ENCODE data around the gene GABBR2.
"Not testable (repeated sequence)": the region's sequence is repeated elsewhere in the genome, so short reads cannot be mapped to it uniquely, and the experiment has no call there.

The GABBR2 gene

DNA sequence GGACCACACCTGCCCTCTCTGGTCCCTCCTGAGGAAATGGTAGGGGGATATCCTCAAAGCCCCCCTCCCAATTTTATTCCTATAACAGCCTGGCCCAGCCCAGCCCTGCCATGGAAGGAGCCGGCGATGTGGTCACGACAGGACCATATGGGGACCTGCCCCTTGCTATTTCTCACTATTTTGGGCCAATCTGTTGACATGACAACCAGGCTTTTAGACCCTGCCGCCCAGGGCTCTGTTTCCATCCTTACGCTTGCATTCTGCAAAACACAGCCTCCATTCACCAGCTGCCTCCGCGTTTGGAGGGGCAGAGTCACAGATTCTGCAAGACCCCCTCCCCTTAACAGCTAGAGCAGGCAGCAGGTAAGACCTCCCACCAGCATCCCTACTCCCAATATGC, 112.2 kb downstream of the GABBR2 start:
- no peak for DNase-seq (ENCODE audit: low read depth in 2 of 2)

DNA sequence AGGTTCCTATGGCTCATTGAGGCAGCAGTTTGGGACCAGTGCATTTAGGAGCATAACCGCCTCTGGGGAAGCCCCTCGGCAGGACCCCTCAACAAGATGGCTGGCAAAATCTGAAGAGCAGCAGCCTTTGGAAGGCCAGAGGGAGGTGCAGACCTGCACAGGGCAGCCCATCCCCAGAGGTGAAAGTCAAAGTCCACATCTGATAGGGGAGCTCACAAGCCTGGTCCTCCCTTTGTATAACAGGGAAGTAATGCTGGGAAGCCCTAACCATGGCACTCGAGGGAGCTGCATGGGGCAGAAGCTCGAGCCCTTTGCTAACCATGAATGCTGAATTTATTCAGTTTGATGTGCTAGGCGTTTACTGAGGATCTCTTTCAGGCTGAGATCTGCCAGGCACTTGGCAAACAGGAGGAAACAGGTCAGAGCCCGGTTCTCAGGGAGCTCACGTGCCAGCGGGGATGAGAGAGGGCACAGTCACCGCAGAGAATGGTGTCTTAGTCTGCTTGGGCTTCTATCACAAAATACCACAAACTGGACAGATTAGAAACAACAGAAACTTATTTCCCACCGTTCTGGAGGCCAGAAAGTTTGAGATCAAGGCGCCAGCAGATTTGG, 114.1 kb downstream of the GABBR2 start:
- no peak for DNase-seq (ENCODE audit: low read depth in 2 of 2)

DNA sequence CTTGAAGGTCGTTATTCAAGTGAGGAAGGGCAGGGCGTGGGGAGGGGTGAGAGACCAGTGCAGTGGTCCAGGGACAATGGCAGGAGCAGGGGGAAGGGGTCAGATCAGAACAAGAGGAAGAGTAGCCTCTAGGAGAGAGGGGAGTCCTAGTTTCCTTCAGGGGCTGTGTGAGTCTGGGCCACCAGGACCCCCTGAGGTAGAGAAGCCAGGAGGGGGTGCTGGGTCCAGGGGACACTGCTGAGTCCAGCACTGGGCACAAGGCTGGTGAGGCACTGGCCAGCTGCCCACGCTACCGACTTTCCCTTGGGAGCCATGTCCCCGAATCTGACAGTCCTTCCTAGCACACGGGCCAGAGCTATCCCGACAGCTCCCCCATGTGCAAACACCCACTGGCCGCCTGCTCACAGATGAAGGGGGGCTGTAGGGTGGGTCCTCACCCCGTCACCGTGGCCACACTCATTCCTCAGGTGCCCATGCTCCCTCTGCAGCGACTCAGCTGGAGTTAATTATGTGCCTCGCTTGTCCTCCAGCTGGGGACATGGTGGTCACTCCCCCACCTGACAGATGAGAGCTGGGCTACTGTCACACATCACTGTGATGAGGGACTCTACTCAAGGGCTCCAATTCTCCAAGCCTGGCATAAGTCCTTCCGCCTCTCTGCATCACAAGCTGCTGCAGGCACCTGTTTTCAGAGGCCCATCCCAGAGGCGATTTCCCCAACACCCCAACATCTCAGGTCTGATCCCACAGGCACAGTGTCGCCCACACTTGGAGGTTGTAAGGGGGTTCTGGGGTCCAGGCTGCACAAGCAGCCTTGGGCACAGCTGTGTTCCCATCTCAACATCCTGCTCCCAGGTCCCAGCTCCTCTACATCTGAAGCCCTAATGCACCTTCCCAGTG, 115.1 kb downstream of the GABBR2 start:
- DNase-seq (ENCODE audit: low read depth in 2 of 2), result no peak

DNA sequence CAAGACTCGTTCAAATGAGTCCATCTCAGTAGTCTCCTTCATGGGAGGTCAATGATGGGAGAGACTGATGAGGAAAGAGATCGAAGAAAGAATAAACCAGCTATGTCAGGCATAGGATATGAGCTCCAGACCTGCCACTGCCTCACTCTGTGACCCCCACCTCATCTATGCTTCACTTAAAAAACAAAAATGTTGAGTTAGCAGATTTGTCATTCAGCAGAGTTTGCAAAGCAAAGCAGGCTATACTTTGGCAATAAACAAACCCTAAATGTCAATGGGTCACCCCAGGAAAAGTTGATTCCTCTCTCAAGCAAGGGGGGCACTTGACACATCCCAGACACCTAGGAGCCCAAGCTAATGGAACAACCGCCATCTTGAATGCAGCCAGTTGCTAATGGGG, 117.0 kb downstream of the GABBR2 start:
- DNase-seq (ENCODE audit: low read depth in 2 of 2), result no peak

DNA sequence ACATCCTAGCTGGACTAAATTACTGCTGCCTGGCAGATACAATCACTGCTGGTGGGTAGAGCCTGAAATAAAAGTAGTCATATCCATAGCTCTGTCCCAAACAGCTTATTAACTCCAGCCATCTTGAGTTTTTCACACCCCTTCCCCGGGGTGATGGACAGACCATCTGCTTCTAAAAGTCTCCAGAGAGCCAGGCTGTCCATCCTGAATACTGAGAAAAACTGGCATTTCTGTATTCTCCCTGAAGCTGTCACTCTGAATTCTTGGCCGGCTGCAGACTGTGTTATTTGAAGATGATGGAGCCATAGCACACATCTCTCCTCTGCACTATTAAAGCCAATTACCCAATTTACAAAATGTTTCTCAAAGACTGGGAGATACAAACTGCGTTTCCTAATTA, 118.6 kb downstream of the GABBR2 start:
- DNase-seq (ENCODE audit: low read depth in 2 of 2), result no peak

DNA sequence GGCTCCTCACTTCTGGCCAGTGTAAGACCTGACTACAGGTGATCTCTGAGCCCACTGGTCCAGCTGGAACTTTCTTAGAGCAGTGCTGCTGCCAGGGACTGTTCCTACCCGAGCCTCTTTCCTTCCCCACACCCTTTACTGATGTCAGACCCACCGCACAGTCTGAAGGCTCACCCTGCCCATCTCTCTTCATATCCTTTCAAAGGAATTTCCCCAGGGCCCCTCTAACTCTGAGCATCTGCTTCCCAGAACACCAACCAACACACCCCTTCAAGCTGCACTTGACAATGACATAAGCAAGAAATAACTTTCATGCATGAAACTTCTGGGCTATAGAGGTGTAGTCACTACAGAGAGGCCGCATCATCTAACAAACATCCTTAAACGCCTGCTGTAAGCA, 119.6 kb downstream of the GABBR2 start:
- no peak for DNase-seq (ENCODE audit: low read depth in 2 of 2)

DNA sequence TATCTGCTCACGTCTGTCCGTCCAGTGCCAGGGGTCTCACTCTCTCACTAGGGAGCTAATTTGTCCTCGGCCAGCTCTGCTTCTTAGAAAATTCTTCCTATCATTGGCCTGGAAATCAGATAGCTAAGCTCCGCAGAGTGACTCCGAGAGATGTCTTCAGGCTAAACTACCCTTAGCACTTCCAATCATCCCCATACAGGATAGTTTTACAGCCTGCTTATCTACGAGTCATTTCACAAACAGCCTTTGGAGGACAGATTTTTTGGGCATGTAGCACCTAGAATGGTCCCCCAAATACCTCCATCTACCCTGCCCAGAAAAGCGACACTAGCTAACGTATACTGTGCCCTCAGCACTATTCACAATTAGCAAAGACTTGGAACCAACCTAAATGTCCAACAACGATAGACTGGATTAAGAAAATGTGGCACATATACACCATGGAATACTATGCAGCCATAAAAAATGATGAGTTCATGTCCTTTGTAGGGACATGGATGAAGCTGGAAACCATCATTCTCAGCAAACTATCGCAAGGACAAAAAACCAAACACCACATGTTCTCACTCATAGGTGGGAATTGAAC, 123.8 kb downstream of the GABBR2 start:
- DNase-seq (ENCODE audit: low read depth in 2 of 2), result not testable (repeated sequence)

DNA sequence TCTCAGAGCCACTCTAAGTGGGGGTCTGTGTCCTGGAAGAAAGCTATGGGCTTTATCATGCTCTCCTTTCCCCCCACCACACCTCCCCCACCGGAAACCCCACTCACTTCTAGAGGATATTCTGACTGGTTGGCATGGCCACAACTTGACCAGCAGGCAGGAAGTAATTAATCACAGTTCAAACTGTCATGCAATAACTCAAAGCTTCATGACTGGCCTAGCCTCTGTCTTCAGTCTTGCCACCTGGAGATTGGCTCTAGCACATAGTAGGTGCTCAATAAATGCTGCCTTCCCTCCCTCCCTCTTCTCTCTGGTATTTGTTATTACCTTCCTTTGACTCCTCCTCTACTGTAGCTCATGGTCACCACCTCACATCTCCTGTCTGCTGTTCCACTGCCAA, 124.7 kb downstream of the GABBR2 start:
- no peak for DNase-seq (ENCODE audit: low read depth in 2 of 2)

DNA sequence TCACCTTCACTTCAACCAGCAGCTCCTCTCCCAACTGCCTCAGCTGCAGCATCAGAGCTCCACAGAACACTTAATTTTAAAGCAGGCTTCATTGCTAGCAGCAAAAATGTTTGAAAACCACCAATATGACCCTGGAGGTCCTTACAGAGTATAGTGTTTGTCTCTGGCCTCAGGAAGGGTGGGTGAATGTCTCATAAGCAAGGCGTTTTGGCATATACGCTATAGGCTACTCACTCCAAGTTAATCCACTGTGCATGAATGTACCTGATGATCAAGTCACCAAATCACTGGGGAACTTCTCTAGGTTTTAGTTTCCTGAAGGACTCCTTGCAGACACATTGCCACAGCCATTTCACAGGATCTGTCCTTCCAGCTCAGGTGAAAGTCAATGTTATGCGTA, 125.3 kb downstream of the GABBR2 start:
- no peak for DNase-seq (ENCODE audit: low read depth in 2 of 2)

DNA sequence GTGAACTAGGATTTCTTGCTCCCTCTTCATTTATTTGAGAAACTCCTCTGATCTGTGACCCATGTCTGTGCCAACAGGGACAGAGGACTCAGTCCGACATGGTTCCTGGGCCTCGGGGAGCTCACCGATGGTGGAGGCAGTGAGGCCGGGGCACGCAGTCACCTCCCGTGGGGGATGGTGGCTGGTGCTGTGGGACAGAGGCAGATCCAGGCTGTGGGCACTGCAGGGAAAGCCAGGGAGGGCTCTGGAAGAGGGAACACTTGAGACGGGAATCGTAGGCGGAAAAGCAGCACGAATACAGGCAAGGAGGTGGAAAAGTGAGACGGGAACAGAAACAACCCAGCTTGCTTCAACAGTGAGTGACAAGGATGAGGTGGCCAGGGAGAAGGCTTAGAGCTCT, 127.8 kb downstream of the GABBR2 start:
- DNase-seq (ENCODE audit: low read depth in 2 of 2), result no peak

DNA sequence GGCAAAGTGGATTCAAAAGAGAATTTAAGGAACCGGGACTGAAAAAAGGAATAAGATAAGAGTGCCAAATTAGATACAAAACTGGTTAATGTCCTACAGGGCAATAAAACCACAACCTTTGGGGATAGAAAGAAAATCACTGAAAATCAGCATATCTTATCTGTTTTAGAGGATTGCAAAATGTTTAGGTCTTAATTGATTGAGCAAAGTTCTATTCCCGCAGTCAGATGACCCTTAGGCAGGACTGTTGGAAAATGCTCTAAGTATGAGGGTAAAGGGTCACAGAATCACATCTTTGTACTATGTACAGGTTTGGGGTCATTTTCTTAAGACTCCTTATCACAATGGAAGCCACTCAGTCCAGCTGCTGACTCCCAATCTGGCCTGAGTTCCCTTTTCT, 129.0 kb downstream of the GABBR2 start:
- DNase-seq (ENCODE audit: low read depth in 2 of 2), result no peak

DNA sequence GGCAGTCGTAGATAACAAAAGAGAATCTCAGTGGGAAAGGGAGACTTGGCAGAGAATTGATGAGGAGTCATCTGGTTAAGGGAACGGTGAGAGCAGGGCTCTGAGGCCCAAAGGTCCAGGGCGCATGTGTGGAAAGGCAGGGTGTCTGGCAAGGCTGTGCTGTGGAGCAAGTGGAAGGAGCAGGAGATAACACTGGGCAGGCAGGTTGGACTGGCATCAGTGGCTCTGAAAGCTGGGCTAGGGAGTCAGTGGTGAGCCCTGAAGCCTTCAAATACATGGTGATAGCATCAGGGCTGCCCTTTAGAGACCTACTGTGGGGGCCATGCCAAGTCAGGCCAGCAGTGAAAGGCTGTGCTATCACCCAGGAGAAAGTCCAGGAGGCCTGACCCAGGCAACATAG, 131.3 kb downstream of the GABBR2 start:
- DNase-seq (ENCODE audit: low read depth in 2 of 2), result no peak

DNA sequence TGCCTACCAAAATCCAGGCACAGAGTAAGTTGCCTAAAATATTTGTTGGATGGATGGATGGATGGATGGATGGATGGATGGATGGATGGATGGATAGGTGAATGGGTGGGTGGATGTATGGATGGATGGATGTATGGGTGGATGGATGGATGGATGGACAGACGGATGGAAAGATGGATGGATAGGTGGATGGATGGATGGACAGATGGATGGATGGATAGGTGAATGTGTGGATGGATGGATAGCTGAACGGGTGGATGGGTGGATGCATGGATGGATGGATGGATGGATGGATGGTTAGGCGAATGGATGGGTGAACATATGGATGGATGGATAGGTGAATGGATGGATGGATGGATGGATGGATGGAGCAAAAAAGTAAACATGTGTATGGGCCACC, 131.9 kb downstream of the GABBR2 start:
- no peak for DNase-seq (ENCODE audit: low read depth in 2 of 2)

DNA sequence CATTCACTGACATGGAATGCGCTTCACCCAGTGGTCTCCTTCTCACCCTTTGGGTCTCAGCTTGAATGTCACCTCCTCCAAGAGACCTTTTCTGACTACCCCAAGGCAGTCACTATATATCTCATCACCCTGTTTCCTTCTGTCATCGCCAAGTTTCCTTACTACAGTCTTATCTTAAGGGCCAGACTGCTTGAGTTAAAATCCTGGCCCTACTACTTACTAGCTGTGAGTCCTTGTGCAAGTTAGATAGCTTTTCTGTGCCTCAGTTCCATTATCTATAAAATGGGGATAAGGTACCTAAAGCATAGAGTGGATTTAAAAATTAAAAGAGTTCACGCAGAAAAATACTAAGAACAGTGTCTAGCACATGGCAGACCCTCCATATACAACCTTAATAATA, 132.4 kb downstream of the GABBR2 start:
- DNase-seq (ENCODE audit: low read depth in 2 of 2), result no peak

DNA sequence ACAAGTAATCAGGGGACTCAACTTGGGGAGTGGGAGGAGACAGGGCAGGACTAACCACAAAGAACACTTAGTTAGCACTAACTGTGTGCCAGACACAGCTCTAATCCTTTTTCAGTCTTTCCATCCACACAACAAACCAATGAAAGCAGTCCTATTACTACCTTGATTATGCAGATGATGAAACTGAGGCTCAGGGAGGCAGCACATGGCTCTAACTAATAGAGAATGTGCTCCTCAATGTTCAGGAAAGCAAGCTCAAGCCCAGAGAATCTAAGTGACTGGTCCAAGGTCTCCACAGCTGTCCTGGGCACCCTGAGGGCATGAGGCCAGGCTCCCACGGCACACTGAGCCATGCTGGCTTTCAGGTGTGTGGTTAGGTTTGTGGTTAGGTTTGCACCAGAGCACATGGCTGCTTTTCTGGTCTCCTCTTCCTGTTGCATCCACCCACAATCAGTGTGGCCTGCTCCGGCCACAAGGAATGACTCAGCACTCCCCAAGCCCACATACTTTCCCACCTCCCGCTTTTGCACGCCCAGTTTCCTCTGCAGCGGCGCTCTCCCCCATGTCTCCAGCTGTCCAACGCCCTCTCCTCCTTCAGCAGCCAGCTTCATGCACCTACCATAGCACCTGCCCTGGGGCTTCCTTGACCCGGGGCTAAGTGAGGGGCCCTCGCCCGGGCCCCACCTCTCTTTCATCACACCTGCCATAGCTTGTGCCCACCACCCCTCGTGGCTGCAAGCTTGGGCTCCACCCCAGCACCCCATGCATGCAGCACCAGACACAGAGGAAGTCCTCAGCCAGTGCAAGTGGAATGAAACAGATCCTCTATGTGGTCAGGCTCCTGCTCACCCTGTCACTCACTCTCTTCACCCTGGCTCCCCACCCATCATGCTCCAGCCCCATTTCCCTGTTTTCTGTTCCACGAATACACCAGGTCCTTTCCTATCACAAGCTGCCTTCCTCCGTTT, 133.1 kb downstream of the GABBR2 start:
- peak in 1 of 2 experiments; percentile 34 for DNase-seq (ENCODE audit: low read depth in 2 of 2)

DNA sequence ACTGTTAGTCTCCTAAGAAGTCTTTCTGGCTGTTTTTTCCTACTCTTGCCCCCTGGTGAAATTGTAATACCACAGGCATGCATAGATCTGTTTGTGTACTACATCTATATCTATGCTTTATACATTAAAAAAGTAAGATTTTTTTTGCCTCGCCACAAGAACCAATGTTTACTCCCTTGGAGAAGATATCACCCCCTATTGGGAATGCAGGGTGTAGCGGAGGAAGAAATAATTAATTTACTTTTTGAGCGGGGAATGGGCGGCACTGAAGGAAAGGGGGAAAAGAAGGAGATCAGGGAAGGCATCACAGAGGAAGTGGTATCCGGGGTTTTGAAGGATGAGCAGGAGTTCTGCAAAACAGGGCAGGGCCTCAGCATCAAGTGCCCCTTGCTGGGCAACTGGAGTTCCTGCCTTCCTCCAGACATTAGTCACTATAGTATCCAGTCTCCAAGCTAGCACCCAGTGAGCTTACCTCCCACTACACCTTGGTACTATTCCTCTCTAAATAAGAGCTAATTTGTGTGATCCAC, 134.9 kb downstream of the GABBR2 start:
- no peak for DNase-seq (ENCODE audit: low read depth in 2 of 2)

DNA sequence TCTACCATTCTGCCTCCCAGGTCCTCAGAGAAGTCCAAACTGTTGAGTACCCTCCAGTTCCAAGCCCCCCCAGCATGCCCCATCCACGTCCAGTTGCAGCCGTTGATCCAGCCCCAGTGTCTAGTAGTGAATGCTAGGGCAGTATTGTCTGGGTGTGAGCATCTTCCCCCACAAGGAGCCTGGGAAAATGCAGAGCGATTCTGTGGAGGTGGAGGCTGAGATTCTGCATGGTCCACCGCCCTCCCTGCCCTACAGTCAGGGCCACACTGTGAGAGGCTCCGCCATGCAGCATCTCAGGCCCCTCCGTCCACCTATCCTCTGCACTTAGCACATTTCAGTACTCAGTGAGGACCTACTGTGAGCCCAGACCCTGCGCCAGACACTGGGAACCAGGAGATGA, 135.9 kb downstream of the GABBR2 start:
- no peak for DNase-seq (ENCODE audit: low read depth in 2 of 2)

DNA sequence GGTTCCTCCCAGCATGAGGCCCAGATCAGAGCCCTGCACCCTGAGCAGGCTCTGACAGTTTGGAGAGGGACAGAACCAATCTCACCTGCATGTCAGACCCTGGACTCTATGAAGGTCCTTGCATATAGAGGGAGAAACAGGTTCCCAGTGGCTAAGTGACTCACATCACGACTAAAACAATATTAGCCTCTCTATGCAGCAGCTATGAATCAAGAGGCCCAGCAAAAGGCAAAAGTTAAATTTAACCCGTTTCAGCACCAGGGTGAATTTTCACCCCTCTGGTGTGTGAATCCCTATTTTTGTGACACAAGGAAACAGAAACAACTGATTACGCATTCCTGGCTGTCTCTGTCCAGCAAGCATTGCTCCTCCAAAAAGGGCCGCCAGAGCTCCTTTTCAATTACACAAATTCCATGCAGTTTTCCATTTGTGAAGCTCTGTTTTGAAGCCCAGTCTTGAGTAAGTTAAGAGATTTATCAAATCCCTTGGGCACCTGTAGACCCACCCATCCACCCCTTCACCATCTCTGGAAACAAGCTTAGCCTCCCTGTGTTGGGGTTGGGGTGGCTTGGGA, 136.6 kb downstream of the GABBR2 start:
- no peak for DNase-seq (ENCODE audit: low read depth in 2 of 2)

DNA sequence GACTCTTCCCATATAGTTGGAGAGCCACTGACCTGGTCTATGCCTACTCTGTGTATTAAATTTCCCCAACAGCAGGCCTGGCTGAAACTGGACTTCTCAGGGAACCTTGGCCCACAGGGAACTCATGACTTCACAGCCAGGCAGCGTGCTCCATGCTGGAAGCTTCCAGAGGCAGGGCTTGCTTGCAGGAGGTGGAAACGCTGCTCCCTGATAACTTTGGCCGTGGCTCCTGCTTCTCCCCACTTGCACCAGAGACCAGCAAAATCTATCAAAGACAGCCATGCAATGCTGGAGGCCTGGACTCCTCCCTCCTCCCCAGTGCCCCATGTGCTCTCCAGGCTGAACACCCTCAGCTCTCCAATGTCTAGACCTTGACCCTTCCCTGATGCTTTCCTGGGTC, 137.1 kb downstream of the GABBR2 start:
- DNase-seq (ENCODE audit: low read depth in 2 of 2), result no peak

DNA sequence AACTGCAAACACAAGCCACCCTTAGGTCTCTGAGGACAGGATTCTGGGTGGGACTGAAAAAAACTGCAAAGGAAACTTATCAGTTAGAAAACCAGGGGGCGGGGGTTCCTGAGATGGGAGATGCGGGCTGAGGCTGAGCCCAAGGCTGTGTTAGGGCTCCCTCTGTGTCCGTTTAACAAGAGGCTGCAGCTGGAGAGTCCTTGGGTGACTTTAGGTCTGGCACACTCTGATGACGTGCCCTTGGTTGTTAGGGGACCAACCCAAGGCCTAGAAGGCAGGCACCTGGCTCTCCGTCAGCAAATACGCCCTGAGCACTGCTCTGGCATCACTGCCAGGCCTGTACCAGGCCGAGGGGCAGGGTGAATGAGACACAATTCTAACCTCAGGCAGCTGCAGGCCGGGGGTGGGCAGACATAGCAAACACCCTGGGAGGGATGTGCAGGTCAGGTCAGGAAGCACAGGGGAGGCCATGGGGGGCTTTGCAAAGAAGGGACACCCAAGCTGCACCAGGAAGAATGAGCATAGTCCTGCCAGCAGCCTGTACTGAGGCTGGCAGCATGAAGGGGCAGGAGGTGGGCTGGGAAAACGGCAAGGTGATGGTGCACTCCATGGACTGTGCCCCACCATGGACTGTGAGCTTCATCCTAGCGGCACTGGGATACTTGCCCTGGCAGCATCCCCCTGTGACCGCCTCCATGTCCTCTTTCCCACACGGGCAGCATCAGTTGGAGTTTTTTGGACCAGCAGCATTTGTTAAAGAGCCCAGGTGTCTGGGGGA, 137.9 kb downstream of the GABBR2 start:
- DNase-seq (ENCODE audit: low read depth in 2 of 2), result no peak

DNA sequence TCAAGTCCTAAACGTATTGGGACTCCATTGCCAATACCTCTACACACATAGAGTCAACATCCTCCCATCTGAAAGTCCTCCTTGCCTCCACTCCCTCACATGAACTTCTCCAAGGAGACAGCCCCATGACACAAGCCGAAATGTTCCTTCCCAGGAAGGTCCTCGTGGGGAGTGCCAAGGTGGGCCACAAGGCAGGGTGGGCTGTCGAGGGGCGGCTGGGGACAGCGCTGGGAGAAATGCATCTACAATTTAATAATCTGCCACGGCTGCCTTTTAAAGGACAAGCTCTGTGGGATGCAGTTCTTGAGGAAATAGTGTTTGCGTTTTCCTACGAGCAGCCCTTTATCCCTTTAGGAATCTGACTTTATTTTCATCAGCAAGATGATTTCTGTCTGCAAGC, 138.7 kb downstream of the GABBR2 start:
- no peak for DNase-seq (ENCODE audit: low read depth in 2 of 2)

All from stimulated activated CD4-positive, alpha-beta T cell treated with anti-CD3 and anti-CD28 coated beads, Interleukin-12 subunit alpha, Interleukin-12 subunit beta, amount 100 ng/mL, for 24 hours (primary cell).